ENCODE results near the gene SLC22A7. TPM values are rescaled to one million over a fixed set of nuclear protein-coding genes. Genes with fewer than 3 reads are reported as not detected.

Gene SLC22A7
- total and polyA plus RNA-seq, 9 donors, result 0.36 TPM; not detected in 8

- H3K36me3 ChIP-seq, result no peaks in the 10 kb centered on the region
- peaks cover 4% of the 10 kb centered on the region for H3K4me1 ChIP-seq (ENCODE audit: insufficient read depth)
- intact Hi-C loops (cut with DNase I), result no loop called here
- no peak for DNase-seq
- H3K4me3 ChIP-seq, result no peak overlapping the region
- no peaks in the 10 kb centered on the region for H3K9me3 ChIP-seq
- no peak for TF ChIP-seq CTCF (IDR thresholded peaks at IDR 0.05)
- TF ChIP-seq POLR2A (IDR thresholded peaks at IDR 0.05), result no peak
- no peak for TF ChIP-seq EP300 (IDR thresholded peaks at IDR 0.05)
- 94 to 98% (median 98%) methylated on average over 2 of the region's 2 CpGs for WGBS, 3 donors
- no peak overlapping the region for H3K27ac ChIP-seq
- no peaks in the 10 kb centered on the region for H3K27me3 ChIP-seq
These were observed 12.1 kb downstream of the SLC22A7 start for GRCh38 chr6:43310134-43310533.

GRCh38 chr6:43310624-43311023 lies 12.6 kb downstream of the SLC22A7 start:
- peaks cover 4% of the 10 kb centered on the region for H3K4me1 ChIP-seq (ENCODE audit: insufficient read depth)
- TF ChIP-seq POLR2A (IDR thresholded peaks at IDR 0.05), result no peak
- TF ChIP-seq EP300 (IDR thresholded peaks at IDR 0.05), result no peak
- no peak for TF ChIP-seq CTCF (IDR thresholded peaks at IDR 0.05)
- no peaks in the 10 kb centered on the region for H3K36me3 ChIP-seq
- no peaks in the 10 kb centered on the region for H3K9me3 ChIP-seq
- no peak overlapping the region for H3K27ac ChIP-seq
- H3K27me3 ChIP-seq, result no peaks in the 10 kb centered on the region
- no peak for DNase-seq
- H3K4me3 ChIP-seq, result no peak overlapping the region
- intact Hi-C loops (cut with DNase I), result no loop called here

GRCh38 chr6:43311666-43312065 lies 13.6 kb downstream of the SLC22A7 start:
- Histone ChIP-seq H3K4me1 (ENCODE audit: insufficient read depth) (peaks cover 4% of the 10 kb centered on the region), H3K9me3 (no peaks in the 10 kb centered on the region), H3K27me3 (no peaks in the 10 kb centered on the region), H3K27ac (no peak overlapping the region), H3K36me3 (no peaks in the 10 kb centered on the region), H3K4me3 (no peak overlapping the region)
- 75 to 83% (median 79%) methylated on average over 3 of the region's 3 CpGs for WGBS, 3 donors
- DNase-seq, result no peak
- TF ChIP-seq CTCF (IDR thresholded peaks at IDR 0.05) (no peak), POLR2A (IDR thresholded peaks at IDR 0.05) (no peak), EP300 (IDR thresholded peaks at IDR 0.05) (no peak)
- intact Hi-C loops (cut with DNase I), result no loop called here

GRCh38 chr6:43313813-43314212 lies 15.8 kb downstream of the SLC22A7 start:
- 88 to 94% (median 92%) methylated on average over 1 of the region's 1 CpG for WGBS, 3 donors
- Histone ChIP-seq H3K4me3 (no peak overlapping the region), H3K36me3 (no peaks in the 10 kb centered on the region), H3K27ac (no peak overlapping the region), H3K9me3 (no peaks in the 10 kb centered on the region), H3K27me3 (no peaks in the 10 kb centered on the region), H3K4me1 (ENCODE audit: insufficient read depth) (no peaks in the 10 kb centered on the region)
- no peak for DNase-seq
- TF ChIP-seq POLR2A (IDR thresholded peaks at IDR 0.05) (no peak), EP300 (IDR thresholded peaks at IDR 0.05) (no peak), CTCF (IDR thresholded peaks at IDR 0.05) (no peak)
- intact Hi-C loops (cut with DNase I), result no loop called here

GRCh38 chr6:43318011-43318410 lies 20.0 kb downstream of the SLC22A7 start:
- H3K4me3 ChIP-seq, result no peak overlapping the region
- no peak overlapping the region for H3K27ac ChIP-seq
- 91 to 95% (median 92%) methylated on average over 2 of the region's 2 CpGs for WGBS, 3 donors
- intact Hi-C loops (cut with DNase I), result no loop called here
- TF ChIP-seq CTCF (IDR thresholded peaks at IDR 0.05) (no peak), EP300 (IDR thresholded peaks at IDR 0.05) (no peak), POLR2A (IDR thresholded peaks at IDR 0.05) (no peak)
- H3K27me3 ChIP-seq, result no peaks in the 10 kb centered on the region
- H3K36me3 ChIP-seq, result no peaks in the 10 kb centered on the region
- H3K9me3 ChIP-seq, result no peaks in the 10 kb centered on the region
- H3K4me1 ChIP-seq (ENCODE audit: insufficient read depth), result no peaks in the 10 kb centered on the region
- DNase-seq, result no peak
